Activated CD4-positive, alpha-beta T cell treated with anti-CD3 and anti-CD28 coated beads for 1 hour (primary cell): ENCODE data around the gene CALHM6.

Source experiments
- DNase-seq: peaks from one replicate; pipeline ENCODE4 v3.0.0-alpha.2; 2020

Gene CALHM6

DNA sequence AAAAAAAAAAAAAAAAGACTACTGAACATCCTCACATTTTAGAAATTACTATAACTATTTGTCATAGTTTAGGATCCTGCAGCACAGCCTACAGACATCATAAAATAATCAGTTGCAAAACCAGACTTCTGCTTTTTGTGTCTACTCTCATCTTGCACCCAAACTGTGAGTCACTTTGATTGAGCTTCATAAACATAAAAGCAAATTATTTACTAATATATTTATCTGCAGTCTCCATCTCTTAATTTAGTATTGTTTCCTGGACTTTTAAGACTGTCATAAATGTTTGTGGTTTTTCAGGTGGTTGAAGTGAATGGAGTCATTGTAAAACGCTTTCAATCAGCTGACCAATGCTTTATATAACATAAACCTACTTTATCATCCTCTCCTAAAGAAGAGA, 14.8 kb upstream of the CALHM6 start:
- DNase-seq = no peak

DNA sequence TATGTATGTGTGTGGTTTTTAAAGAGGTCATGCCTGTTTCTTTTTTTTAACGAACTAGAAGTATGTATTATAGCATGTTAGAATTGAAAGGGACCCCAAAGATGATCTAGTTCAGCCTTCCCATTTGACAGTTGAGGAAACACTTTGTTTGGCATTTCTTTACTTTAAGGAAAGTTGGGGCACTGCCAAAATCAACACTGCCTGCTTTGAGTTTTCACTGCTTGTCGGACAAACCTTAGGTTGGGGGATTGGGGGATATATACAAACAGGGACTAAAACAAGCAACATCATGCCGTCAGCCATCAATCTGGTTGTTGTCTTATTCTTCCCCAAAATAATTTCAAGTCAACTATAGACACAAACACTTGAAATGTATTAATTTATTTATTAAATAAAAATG, 14.1 kb upstream of the CALHM6 start:
- DNase-seq = no peak

DNA sequence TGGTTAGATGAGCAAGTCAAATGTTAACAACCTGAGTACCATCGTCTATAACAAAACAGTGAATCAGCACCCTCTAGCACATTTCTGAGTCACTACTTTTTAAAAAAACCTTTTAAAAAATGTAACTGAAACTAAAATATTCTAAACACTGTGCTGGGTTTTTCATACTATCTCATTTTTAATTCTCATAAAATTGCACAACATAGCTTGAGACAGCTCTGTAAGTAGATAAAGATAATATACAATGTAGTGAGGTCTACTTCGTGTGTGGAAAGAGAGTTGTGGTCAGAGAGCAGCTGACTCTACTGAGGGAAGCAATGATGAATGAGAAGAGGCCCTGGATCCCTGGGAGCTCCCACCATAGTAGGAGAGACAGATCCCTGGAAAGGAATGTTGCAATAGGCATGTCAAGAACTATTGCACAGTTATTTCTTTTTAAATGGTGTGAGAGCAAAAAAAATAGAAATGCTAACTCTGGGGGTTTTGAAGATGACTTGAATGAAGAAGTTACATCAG, 13.6 kb upstream of the CALHM6 start:
- no peak for DNase-seq

DNA sequence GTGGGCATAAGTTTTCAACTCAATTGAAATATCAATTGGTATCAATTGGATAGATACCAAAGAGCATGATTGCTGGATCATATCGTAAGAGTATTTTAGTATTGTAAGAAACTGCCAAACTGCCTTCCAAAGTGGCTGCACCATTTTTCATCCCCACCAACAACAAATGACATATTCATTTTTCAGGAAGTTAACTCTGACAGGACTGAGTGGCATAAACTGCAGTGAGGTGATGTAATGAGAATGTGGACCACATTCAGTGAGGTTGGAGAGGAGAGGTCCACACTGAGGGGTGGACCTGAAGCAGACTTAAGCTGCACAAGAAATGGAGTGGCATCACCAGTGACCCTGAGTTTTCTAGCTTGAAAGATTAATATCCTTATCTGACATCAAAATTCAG, 11.6 kb upstream of the CALHM6 start:
- no peak for DNase-seq

DNA sequence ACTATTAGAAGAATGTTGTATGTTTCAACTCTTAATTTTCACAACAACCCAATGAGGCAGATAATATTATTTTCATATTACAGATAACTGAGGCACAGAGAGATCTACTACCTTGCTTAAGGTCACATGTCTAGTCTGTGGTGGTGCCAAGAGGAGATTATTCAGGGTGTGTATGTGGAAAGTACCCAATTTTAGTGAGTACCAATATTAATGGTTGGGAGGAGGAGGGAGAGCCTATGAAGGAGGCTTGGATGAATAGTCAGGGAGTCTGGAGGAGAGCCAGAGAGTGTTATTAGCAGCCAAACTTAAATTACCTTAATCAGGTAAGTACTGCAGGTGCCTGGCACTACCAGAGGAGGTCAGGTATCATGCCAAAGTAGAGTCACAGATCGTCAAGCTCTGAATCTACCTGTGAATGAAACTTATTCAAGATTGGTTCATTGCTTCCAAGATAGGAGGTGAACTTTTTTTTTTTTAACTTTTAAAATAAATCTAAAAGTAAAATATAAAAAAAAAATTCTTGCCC, 10.9 kb upstream of the CALHM6 start:
- DNase-seq = no peak

DNA sequence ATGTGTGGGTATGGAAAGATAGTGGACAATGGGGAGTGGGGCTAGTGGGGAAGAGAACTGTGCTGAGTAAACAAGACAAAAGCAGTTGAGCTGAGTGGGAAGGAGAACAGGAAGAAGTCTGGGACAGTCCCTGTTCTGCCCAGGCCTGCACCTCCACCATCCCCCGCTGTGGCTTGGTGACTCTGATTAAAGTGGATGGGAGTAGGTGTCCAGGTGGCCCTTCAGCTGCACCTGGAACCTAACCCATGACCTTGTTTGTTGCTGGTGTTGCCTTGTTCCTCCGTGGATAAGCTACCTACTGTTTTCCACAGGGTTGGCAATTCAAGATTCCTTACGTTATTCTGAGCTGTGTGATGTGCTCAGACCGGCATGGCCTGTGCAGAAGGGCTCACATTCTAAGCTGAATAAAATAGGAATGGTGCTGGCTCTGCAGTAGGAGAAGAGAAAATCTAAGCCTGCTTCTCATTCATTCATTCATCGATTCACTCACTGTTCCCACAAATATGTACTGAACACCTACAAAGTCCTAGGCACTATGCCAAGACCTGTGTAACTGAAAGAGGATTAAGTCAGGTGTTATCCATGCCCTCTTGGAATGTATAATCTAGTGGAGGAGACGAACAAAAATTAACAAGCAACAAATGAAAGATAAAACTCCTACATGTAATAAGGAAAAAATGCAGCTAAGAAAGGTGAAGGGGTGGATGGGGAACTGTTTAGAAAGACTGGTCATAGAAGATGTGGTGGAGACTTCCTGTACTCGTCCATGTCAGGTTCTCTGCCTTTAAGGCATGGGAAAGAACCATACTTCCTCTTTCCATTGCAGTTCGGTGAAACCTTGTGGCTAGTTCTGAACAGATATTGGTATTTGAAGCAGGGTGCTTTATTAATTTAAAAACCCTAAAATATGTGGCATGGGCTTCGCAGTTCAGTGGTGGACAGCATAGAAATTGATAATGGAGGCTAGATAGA, 10.1 kb upstream of the CALHM6 start:
- no peak for DNase-seq

DNA sequence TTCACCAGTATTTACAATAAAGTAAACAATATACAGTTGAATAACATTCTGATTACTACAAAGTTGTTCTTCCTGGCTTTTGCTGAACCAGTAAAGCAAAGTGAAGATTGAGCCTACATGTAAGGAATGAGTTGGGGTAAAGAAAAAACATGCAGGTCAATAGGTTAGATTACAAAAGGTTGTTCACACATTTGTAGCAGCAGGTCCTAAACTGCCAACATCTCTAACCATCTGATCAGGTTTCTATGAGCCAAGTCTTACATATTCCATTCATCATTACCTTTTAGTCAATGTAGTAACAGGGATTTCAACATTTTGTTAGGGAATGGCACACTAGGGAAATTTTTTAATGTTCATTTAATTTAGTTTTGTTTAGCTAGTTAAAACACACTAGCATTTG, 9.3 kb upstream of the CALHM6 start:
- DNase-seq = no peak

DNA sequence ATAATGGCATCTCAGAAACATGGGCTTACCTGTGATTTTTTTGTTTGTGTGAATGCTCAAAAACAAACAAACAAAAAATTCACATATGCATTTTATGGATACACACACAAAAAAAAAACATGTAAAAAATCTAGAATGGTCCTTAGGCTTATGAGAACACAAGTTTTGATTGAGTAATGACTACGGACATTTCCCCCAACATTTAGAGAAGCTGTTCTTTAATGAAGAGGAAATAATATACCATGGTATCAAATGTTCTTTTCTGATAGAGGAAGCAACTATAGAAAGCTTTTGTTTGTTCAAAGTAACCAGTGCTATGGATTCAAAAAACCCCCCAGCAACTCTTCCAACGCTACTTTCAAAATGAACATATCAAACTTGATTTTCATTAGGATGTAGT, 8.6 kb upstream of the CALHM6 start:
- no peak for DNase-seq

DNA sequence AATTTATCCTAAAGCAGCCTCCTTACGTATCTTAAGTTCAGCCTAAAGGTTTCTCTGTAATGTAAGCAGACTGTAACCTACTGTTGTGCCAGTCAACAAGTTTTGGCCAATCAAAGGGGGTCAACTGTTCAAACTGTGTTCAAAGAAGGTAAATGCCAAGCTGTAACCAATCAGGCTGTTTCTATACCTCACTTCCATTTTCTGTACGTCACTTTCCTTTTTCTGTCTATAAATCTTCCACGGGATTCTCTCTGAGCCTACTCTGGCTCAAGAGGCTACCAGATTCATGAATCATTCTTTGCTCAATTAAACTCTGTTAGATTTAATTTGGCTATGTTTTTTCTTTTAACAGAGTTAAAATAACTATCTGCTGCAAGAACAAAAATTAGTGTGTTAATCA, 5.1 kb upstream of the CALHM6 start:
- no peak for DNase-seq

DNA sequence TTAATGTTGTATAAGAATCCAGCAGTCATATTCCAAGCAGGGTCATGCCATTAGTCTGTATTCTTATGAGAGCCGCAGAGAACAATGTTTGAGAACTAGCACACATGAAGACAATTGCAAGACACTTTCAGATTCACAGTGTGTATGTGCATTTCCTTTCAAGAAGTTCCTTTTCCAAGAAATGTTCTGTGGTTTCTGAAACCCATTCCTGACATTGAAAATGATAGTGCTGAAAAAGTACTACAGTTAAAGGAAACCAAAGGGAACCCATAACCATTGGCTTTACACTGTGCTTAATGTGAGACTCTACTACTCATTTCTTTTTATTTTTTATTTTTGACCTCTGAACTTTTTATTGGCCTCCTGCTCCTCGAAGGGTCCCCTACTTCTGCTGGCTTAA, 4.2 kb upstream of the CALHM6 start:
- DNase-seq = no peak

DNA sequence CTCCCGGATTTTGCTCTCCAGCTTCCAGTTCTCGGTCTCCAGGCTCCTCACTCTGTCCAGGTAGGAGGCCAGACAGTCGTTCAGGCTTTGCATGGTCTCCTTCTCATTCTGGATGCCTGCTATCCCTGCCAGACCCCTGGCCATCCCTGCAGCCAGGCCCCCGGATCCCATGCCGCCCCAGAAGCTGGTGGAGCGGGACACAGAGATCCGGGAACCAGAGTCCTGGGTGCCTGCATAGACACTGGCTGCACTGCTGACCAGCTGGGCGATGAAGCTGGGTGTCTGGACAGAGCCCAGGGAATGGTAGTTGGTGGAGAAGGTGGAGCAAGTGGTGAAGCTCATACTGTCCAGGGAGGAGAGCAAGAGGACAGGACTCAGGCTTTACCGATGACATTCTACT, 2.9 kb upstream of the CALHM6 start:
- DNase-seq = no peak

DNA sequence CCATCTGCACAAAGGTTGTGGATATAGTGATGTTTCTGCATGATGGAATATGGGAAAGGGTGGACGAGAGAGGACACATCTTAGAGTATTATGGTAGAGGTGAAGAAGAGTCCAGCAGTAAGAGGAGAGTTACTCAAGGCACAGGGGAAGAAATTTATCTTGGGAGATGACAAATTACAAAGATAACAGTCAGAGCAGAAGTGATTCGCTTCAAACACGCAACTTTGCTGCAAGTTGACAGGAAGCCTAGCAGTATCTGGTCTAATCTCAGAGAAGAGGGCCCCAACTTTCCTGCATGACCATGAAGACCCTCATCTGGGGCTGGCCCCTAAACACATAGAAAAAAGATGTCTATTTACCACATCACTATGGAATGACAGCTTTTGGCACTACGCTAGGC, 1.2 kb upstream of the CALHM6 start:
- DNase-seq = no peak

DNA sequence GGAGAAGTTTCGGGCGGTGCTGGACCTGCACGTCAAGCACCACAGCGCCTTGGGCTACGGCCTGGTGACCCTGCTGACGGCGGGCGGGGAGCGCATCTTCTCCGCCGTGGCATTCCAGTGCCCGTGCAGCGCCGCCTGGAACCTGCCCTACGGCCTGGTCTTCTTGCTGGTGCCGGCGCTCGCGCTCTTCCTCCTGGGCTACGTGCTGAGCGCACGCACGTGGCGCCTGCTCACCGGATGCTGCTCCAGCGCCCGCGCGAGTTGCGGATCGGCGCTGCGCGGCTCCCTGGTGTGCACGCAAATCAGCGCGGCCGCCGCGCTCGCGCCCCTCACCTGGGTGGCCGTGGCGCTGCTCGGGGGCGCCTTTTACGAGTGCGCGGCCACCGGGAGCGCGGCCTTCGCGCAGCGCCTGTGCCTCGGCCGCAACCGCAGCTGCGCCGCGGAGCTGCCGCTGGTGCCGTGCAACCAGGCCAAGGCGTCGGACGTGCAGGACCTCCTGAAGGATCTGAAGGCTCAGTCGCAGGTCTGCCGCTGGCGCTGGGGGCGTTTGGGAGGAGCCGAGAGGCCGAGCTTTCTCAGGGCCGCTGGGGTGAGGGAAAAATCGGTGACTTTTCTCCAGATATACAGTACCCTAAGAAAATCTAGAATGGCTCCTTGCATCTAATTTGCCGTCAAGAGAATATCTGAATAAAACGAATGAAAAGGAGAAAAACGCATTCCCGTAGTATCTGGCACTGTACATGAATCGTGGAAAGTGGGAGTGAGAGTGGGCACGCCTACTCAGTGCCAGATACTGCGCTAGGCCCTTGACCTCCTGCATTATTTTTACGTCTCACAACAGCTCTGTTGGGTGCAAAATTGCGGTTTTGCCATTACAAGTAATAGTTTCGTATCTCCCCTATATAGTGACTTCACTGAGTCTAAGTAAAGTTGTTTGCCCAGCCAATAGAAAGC, 1.0 kb downstream of the CALHM6 start:
- DNase-seq = peak; percentile 11

DNA sequence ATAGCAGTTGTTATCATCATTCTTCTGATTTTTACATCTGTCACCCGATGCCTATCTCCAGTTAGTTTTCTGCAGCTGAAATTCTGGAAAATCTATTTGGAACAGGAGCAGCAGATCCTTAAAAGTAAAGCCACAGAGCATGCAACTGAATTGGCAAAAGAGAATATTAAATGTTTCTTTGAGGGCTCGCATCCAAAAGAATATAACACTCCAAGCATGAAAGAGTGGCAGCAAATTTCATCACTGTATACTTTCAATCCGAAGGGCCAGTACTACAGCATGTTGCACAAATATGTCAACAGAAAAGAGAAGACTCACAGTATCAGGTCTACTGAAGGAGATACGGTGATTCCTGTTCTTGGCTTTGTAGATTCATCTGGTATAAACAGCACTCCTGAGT, 2.1 kb downstream of the CALHM6 start:
- DNase-seq = no peak

DNA sequence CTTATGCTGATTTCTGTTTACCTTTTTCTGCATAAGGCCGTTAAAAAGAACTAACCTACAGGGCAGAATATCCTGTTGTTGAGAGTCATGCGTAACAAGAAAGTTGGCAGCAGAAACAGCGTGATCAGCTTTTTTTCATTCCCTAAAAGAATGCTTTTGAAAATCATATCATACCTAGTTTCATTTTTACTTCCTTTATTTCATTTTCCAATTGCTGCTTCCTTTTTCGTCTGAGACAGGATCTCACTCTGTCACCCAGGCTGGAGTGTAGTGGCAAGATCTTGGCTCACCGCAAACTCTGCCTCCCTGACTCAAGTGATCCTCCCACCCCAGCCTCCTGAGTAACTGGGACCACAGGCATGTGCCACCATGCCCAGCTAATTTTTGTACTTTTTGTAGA, 4.1 kb downstream of the CALHM6 start:
- DNase-seq = no peak

DNA sequence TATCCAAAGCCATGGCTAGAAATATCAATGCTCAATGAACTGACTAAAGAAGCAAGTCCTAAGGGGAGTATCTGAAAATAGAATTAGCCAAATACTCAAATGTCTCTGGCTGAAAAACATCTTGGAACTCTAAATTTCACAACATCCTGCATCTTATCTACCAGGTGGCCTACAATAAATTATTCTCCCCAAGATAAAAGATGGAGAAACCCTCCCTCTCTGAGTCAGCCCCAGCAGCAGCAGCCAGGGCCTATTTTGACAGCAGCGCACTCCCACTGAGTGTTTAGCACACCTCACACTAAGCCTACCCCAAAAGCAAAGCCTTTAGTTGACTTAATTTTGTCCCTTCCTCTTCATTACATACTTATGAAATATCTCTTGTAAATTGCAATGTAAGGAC, 5.9 kb downstream of the CALHM6 start:
- no peak for DNase-seq

DNA sequence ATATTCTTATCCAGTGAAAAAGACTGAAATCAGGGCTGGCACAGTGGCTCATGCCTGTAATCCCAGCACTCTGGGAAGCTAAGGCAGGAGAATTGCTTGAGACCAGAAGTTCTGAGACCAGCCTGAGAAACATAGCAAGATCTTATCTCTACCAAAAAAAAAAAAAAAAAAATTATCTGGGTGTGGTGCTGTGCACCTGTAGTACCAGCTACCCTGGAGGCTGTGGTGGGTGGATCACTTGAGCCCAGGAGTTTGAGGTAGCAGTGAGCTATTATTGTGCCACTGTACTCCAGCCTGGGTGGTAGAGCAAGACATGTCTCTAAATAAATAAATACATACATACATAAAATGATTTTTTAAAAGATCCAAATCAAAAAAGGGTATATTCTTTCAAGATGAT, 6.3 kb downstream of the CALHM6 start:
- no peak for DNase-seq

DNA sequence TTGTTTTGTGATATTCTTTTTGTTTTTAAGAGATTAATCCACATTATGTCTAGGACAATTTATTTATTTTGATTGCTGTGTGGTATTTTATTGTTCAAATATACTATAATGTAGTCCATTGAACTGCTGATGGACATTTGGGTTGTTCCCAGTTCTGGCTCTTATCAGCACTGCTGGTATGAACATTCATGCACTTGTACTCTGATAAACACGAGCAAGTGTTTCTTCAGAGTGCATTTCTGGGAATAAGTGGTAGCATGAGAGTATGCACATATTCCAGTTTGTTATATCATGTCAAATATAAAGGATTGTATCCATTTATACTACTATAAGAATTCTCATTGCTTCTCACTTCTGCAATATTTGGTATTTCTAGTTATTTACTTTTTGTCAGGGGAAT, 7.1 kb downstream of the CALHM6 start:
- DNase-seq = no peak

DNA sequence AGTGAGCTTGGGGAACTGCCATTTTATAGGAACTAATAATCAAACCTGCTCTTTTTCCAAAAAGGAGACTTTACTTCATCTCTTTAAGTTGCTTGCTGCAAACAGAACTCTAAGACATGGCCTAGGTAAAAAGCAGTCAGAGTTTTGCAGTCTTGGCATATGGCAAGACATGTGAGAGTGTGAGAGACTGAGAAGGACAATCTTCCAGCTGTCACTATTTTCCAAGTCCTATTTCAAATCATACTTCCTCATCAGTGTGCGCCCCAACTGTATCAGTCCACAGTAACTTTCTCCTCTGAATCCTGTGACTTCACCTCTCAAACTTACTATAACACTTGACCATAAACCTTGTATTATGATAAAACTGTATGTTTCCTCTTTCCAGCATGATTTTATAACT, 10.4 kb downstream of the CALHM6 start:
- DNase-seq = no peak

DNA sequence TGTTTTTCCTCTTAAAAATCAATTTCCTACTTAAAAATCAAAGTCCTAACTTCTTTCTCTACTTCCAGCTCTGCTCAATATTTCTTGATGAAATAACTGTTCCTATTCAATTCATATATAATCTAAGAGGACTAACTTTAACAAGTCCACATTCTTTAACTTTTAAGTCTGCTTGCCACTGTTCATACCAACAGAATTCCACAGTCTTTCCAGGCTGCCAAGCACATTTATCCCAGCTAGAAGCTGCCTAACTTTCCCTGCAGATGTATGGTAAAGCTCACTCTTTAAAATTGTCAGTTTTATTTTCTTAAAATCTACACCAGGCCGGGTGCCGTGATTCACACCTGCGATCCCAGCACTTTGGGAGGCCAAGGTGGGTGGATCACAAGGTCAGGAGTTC, 11.5 kb downstream of the CALHM6 start:
- no peak for DNase-seq

DNA sequence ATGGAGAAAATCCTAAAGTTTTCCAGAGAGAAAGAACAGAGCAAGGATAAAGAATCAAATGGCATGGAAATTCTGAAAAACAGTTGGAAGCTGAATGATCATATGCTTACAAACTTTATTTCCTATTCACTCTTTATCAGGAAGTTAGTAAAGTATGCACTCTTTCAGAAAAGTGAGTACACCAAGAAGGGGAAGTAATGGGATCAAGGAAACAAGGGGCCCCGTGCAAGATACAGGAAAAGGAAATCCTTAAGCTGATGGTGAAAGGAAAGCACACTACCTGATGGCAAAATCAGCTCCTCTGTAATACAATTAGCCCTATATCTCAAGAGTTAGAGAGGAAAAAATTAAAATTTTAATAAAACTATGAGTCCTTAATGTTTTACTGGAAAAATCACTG, 14.0 kb downstream of the CALHM6 start:
- no peak for DNase-seq

DNA sequence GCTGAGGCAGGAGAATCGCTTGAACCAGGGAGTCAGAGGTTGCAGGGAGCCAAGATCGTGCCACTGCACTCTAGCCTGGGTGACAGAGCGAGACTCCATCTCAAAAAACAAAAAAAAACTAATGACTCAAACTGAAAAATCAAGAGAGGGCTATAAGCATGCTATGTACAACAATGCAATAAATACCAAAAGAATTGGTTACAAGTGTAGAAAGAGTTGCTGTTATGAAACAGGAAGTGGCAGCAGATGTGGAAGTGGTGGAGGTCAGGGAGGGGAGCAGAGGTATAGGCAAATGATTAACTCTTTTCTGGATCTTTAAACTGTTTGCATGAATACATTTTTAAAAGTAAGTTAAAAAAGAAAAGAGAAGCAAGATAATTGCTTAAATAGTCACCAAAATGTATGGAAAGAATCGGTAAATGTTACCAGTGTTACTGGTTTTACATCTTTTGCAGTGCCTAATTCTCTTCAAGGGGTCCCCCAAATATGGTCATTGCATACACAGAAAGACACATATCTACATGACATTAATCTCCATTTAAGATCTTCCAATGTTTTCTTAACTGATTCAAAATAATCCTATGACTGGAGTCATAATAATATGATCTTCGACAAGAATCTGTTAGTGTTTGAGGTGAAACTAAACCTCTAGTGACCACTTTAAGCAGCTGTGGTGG, 15.0 kb downstream of the CALHM6 start:
- DNase-seq = no peak

DNA sequence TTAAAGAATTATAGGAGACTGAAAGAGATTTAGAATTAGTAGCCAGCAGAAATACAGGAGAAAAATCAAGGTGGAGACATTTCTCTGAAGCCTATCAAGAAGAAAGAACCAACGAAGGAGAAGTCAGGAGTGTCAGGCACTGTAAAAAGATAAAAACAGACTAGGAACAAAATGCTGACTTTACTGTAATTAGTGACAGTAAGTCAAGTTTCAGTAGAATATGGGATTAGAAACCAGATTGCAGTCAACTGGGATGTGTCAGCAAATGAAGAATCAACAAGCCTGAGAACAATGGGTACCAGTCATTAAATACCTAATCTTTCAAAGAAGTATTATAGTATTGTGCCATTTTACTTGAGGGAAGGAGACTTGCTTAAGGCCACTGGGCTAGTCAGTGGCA, 21.6 kb downstream of the CALHM6 start:
- no peak for DNase-seq
